Measurements from ENCODE around the gene CEACAM4. TPM values are rescaled to one million over a fixed set of nuclear protein-coding genes. Genes with fewer than 3 reads are reported as not detected.

CEACAM4 gene
- total RNA-seq, 1 donor from 2014 or later, result not detected

DNA sequence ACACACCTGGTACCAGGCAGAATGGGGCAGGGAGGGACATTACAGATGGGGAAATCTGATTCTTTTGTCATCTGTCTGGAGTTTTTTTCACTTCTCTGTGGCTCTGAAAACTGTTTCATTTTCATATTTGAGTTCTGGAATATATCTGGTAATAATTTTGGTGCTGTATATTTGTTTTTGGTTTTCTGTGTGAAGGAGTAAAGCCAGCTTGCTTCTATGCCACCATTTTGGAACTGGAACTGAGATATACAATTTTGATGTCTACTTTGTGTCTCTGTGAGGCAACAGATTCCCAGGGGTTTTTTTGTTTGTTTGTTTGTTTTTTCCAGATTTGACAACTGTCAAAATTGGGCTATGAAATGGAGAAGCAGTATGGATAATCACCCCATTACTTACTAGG, 16.1 kb downstream of the CEACAM4 start:
- Mint-ChIP-seq H3K4me1 (ENCODE audit: low read depth) (no peaks in the 10 kb centered on the region), H3K9me3 (ENCODE audit: low read depth) (no peaks in the 10 kb centered on the region), H3K27ac (ENCODE audit: unreplicated experiment) (no peak overlapping the region), H3K27me3 (ENCODE audit: low read depth) (peaks cover 17% of the 10 kb centered on the region), H3K36me3 (ENCODE audit: low read depth) (no peaks in the 10 kb centered on the region), H3K4me3 (ENCODE audit: unreplicated experiment) (no peak overlapping the region)
- no peak for DNase-seq (ENCODE audit: low spot score)
- TF ChIP-seq, protein P1, sequence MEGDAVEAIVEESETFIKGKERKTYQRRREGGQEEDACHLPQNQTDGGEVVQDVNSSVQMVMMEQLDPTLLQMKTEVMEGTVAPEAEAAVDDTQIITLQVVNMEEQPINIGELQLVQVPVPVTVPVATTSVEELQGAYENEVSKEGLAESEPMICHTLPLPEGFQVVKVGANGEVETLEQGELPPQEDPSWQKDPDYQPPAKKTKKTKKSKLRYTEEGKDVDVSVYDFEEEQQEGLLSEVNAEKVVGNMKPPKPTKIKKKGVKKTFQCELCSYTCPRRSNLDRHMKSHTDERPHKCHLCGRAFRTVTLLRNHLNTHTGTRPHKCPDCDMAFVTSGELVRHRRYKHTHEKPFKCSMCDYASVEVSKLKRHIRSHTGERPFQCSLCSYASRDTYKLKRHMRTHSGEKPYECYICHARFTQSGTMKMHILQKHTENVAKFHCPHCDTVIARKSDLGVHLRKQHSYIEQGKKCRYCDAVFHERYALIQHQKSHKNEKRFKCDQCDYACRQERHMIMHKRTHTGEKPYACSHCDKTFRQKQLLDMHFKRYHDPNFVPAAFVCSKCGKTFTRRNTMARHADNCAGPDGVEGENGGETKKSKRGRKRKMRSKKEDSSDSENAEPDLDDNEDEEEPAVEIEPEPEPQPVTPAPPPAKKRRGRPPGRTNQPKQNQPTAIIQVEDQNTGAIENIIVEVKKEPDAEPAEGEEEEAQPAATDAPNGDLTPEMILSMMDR (IDR thresholded peaks at IDR 0.05), result no peak

DNA sequence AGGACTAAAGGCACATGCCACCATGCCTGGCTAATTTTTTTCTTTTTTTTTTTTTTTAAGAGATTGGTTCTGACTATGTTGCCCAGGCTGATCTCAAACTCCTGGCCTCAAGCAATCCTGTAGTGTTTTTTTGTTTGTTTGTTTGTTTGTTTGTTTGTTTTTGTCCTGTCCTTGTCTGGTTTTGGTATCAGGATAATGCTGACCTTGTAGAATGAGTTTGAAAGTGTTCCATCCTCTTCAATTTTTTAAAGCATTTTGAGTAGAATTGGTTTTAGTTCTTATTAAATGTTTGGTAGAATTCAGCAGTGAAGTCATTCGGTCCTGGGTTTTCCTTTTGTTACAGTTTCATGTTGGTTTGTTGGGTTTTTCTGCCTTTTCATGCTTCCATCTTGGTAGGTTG, 19.2 kb downstream of the CEACAM4 start:
- Mint-ChIP-seq H3K27me3 (ENCODE audit: low read depth) (peaks cover 33% of the 10 kb centered on the region), H3K9me3 (ENCODE audit: low read depth) (no peaks in the 10 kb centered on the region), H3K4me1 (ENCODE audit: low read depth) (no peaks in the 10 kb centered on the region), H3K27ac (ENCODE audit: unreplicated experiment) (no peak overlapping the region), H3K36me3 (ENCODE audit: low read depth) (no peaks in the 10 kb centered on the region), H3K4me3 (ENCODE audit: unreplicated experiment) (no peak overlapping the region)
- TF ChIP-seq, protein P1 (IDR thresholded peaks at IDR 0.05), result no peak
- DNase-seq (ENCODE audit: low spot score), result no peak

DNA sequence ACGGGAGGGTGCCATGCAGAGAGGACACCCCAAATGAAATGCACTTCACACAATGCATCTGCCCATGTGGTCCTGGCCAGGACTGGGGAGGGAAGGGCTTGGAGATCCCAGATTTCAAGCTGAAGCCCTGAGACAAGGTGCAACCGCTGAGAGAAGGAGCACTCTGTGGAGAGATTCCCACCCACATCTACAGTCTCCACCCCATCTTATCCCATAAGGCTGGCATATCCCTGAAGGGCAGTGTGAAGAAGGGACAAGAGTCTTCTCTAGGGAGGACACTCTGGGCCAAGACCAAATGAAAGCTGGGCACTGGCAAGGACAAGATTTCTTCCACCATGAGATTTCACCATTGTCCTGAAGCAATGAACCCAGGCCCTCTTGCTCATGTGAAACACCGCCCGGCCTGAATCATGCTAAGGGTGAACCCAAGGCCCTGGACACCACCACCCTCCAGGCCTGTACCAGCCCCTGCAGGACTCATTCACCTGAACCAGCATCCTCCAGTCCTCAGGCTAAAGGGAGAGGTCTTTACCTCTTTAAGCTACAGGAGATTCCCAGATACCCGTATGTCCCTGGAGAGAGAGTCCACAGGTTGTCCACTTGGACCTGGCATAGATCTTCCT, 20.5 kb downstream of the CEACAM4 start:
- H3K4me3 Mint-ChIP-seq (ENCODE audit: unreplicated experiment), result no peak overlapping the region
- DNase-seq (ENCODE audit: low spot score), result no peak
- H3K27ac Mint-ChIP-seq (ENCODE audit: unreplicated experiment), result no peak overlapping the region
- H3K36me3 Mint-ChIP-seq (ENCODE audit: low read depth), result no peaks in the 10 kb centered on the region
- TF ChIP-seq, protein P1 (IDR thresholded peaks at IDR 0.05), result no peak
- no peaks in the 10 kb centered on the region for H3K4me1 Mint-ChIP-seq (ENCODE audit: low read depth)
- no peaks in the 10 kb centered on the region for H3K9me3 Mint-ChIP-seq (ENCODE audit: low read depth)
- peaks cover 36% of the 10 kb centered on the region for H3K27me3 Mint-ChIP-seq (ENCODE audit: low read depth)

DNA sequence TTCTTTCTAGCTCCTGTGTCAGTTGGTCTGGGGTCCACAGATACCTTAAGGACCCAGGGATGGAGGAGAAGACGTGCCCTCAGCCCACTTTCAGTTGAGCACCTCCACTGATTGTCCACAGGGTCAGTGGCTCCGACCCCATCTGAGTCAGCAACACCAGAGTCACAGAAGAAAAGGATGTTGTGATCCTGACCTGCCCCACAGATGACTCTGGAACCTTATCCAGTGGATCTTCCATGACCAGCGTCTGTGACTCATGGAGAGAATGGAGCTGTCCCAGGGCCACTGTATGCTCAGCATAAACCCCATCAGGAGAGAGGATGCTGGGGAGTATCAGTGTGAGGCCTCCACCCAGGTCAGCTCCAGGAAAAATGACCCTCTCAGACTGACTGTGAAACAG, 22.0 kb downstream of the CEACAM4 start:
- no peaks in the 10 kb centered on the region for H3K4me1 Mint-ChIP-seq (ENCODE audit: low read depth)
- no peak overlapping the region for H3K4me3 Mint-ChIP-seq (ENCODE audit: unreplicated experiment)
- no peak for DNase-seq (ENCODE audit: low spot score)
- no peak overlapping the region for H3K27ac Mint-ChIP-seq (ENCODE audit: unreplicated experiment)
- H3K27me3 Mint-ChIP-seq (ENCODE audit: low read depth), result peaks cover 41% of the 10 kb centered on the region
- H3K36me3 Mint-ChIP-seq (ENCODE audit: low read depth), result no peaks in the 10 kb centered on the region
- no peaks in the 10 kb centered on the region for H3K9me3 Mint-ChIP-seq (ENCODE audit: low read depth)
- TF ChIP-seq, protein P1 (IDR thresholded peaks at IDR 0.05), result no peak

DNA sequence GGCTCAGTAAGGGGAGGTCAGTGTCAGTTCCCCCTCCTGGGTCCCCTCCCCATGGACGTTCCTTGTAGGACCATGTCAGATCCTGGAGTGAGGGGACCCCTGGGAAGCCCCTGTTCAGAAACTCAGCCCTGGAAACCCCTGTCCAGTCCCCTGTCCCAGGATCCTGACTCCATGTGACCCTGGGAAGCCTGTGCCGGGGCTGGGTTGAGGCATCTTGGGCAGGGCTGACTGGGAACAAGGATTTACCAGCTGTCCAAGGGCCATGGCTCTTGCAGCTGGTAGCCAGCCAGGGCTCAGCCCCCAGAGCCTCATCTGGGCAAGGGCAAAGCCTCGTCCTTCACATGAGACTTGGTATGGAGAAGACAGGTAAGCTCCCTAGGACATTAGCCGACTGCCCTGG, 25.1 kb downstream of the CEACAM4 start:
- no peaks in the 10 kb centered on the region for H3K9me3 Mint-ChIP-seq (ENCODE audit: low read depth)
- DNase-seq (ENCODE audit: low spot score), result no peak
- peaks cover 2% of the 10 kb centered on the region for H3K4me1 Mint-ChIP-seq (ENCODE audit: low read depth)
- no peak overlapping the region for H3K27ac Mint-ChIP-seq (ENCODE audit: unreplicated experiment)
- H3K36me3 Mint-ChIP-seq (ENCODE audit: low read depth), result no peaks in the 10 kb centered on the region
- H3K4me3 Mint-ChIP-seq (ENCODE audit: unreplicated experiment), result no peak overlapping the region
- TF ChIP-seq, protein P1 (IDR thresholded peaks at IDR 0.05), result no peak
- peaks cover 42% of the 10 kb centered on the region for H3K27me3 Mint-ChIP-seq (ENCODE audit: low read depth)

Data from chondrocyte (in vitro differentiated cells).